Ishikawa (cell line): Measurements from ENCODE around the gene S100A5.

ENCODE experiments used
- CEBPB ChIP-seq: IDR thresholded peaks from 2 replicates; pipeline ENCODE4 v1.6.1; 2012
- CREB1 ChIP-seq: IDR thresholded peaks from 2 replicates; pipeline ENCODE4 v1.6.1; 2012; ENCODE audit warnings: low read depth
- EGR1 ChIP-seq: IDR thresholded peaks from 2 replicates; pipeline ENCODE4 v1.6.1; 2012
- EP300 ChIP-seq: IDR thresholded peaks from 2 replicates; pipeline ENCODE4 v1.6.1; 2012; ENCODE audit warnings: borderline replicate concordance
- FOXM1 ChIP-seq: IDR thresholded peaks from 2 replicates; pipeline ENCODE4 v1.6.1; 2012; ENCODE audit warnings: low read depth, borderline replicate concordance
- NFIC ChIP-seq: IDR thresholded peaks from 2 replicates; pipeline ENCODE4 v1.6.1; 2012
- RAD21 ChIP-seq: IDR thresholded peaks from 2 replicates; pipeline ENCODE4 v1.6.1; 2012; ENCODE audit warnings: low read depth
- REST ChIP-seq: IDR thresholded peaks from 2 replicates; pipeline ENCODE4 v1.6.1; 2012; ENCODE audit warnings: low read depth, mild to moderate bottlenecking
- TAF1 ChIP-seq: IDR thresholded peaks from 2 replicates; pipeline ENCODE4 v1.6.1; 2012; ENCODE audit warnings: low read depth, mild to moderate bottlenecking
- TCF12 ChIP-seq: IDR thresholded peaks from 2 replicates; pipeline ENCODE4 v1.6.1; 2012; ENCODE audit warnings: low read depth
- TEAD4 ChIP-seq: IDR thresholded peaks from 2 replicates; pipeline ENCODE4 v1.6.1; 2012
- YY1 ChIP-seq: IDR thresholded peaks from 2 replicates; pipeline ENCODE4 v1.6.1; 2012; ENCODE audit warnings: low read depth
- ZBTB7A ChIP-seq: IDR thresholded peaks from 2 replicates; pipeline ENCODE4 v1.6.1; 2012; ENCODE audit warnings: low read depth
- TF ChIP-seq, protein P1 (sequence below): IDR thresholded peaks from 2 replicates; pipeline ENCODE4 v1.6.1; 2012
- TF ChIP-seq, protein P2 (sequence below): IDR thresholded peaks from 2 replicates; pipeline ENCODE4 v1.6.1; 2012

Gene S100A5

GRCh38 chr1:153509729-153510354 lies 30.9 kb downstream of the S100A5 start:
- no peak for TF ChIP-seq CEBPB
- TF ChIP-seq RAD21, result peak; percentile 85

DNA sequence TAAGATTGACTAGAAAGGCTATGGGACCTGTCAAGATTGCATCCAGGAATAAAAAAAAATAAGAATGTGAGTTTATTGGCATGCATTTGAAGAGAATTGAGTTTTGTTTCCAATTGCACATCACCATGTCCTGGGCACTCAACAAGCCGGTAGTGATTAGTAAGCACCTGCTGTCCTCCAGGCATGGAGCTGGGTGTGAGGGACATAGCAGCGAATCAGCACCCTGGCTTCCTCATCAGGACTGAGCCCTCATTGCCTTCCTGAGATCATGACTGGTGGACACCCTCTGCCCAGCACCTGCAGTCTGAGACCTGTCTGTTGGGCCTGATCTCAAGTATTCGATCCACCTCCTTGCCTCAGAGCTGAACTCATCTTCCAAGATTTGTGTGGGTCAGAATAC lies 31.7 kb downstream of the S100A5 start:
- TF ChIP-seq, protein P1, sequence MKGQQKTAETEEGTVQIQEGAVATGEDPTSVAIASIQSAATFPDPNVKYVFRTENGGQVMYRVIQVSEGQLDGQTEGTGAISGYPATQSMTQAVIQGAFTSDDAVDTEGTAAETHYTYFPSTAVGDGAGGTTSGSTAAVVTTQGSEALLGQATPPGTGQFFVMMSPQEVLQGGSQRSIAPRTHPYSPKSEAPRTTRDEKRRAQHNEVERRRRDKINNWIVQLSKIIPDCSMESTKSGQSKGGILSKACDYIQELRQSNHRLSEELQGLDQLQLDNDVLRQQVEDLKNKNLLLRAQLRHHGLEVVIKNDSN, result no peak
- no peak for TF ChIP-seq CREB1
- no peak for TF ChIP-seq FOXM1

DNA sequence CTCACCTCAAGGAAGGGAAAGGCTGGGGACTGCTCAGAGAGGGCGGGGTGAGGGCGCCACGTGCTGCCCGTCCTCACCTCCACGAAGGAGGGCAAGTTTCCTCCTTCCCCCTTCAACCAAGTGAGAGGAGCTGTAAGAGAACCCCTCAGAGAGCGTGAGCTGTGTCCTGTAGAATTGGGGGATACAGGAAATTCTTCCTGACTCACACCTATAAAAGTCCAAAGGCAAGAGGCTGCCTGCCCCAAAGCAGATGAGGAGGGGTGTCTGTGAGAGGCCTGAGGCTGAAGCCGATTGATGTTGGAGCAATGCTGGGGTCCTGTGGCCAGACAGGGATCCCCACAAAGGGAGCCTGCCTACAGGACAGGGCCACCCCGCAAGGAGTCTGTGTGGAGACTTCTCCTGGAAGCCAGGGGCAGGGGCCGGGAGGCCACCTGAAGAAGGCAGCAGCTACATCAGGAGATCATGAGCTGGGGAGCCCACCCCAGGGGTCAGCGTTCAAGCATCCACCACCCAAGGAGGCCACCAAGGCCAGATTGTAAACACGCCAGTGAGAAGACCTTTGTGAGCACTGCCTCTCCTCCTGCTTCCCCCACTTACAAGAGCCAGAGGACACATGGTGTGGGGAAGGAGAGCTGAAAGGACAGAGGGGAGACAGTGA lies 32.7 kb downstream of the S100A5 start:
- TF ChIP-seq YY1 (no peak), EGR1 (no peak), CREB1 (no peak), EP300 (no peak), TEAD4 (no peak)
- TF ChIP-seq, protein P1, result no peak

- no peak for TF ChIP-seq ZBTB7A
- no peak for TF ChIP-seq RAD21
- TF ChIP-seq REST, result no peak
- no peak for TF ChIP-seq EGR1
- no peak for TF ChIP-seq TAF1
- TF ChIP-seq, protein P1, result no peak
- no peak for TF ChIP-seq TCF12
- no peak for TF ChIP-seq CEBPB
- no peak for TF ChIP-seq YY1
- no peak for TF ChIP-seq TEAD4
- TF ChIP-seq CREB1, result no peak
- TF ChIP-seq NFIC, result no peak
- TF ChIP-seq, protein P2, sequence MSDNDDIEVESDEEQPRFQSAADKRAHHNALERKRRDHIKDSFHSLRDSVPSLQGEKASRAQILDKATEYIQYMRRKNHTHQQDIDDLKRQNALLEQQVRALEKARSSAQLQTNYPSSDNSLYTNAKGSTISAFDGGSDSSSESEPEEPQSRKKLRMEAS, result no peak
- TF ChIP-seq FOXM1, result no peak
- no peak for TF ChIP-seq EP300
These were observed 33.8 kb downstream of the S100A5 start for GRCh38 chr1:153506831-153507413.

- no peak for TF ChIP-seq TAF1
- TF ChIP-seq CREB1, result no peak
- TF ChIP-seq NFIC, result no peak
- no peak for TF ChIP-seq EGR1
- TF ChIP-seq, protein P1, result no peak
- no peak for TF ChIP-seq EP300
- TF ChIP-seq REST, result no peak
- no peak for TF ChIP-seq TCF12
- no peak for TF ChIP-seq ZBTB7A
- no peak for TF ChIP-seq RAD21
These were observed 34.3 kb downstream of the S100A5 start for GRCh38 chr1:153506386-153506785.

DNA sequence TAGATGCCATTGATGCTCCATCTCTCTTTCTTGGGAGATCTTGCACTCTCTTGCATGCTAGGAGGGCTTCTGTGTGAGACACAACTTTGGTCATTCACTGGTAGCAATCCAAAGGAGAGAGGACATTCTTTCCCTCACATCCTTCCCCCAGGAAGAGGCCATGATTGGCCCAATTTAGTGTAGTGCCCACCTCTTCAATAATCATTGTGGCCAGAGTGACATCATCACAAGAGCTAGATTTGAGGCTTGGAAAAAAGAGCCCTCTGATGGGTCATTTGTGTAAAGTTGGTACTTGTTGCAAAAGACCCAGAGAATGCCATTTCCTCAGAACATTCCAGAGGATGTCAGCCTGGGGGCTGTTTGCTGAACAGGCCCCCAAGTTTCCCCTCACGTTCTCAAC lies 35.2 kb downstream of the S100A5 start:
- TF ChIP-seq FOXM1 (no peak), EGR1 (no peak), TEAD4 (no peak), RAD21 (no peak), YY1 (no peak), REST (no peak), EP300 (no peak), TCF12 (no peak), TAF1 (no peak), ZBTB7A (no peak), CREB1 (no peak), NFIC (no peak), CEBPB (no peak)
- TF ChIP-seq, protein P1, result no peak
- TF ChIP-seq, protein P2, result no peak
